Right ventricle myocardium inferior (tissue), 1 donor: ENCODE results near the gene TUBGCP2. TPM values are rescaled to one million over a fixed set of nuclear protein-coding genes. Genes with fewer than 3 reads are reported as not detected.
A peak's percentile ranks its signal among the peaks of the same experiment; 100 is the strongest.

Experiments used
- ATAC-seq: fragments of 200-7000 bp; cut with Tn5 transposase; one replicate; pipeline ENCODE4 v1.9.1; 2020; ENCODE audit warnings: mild to moderate bottlenecking, moderate library complexity
- DNase-seq: peaks from one replicate; pipeline ENCODE4 v3.0.0; 2021; ENCODE audit errors: missing footprints
- intact Hi-C: fragments of 100-400 bp; cut with DNase I; formaldehyde crosslinking; loops from one replicate; pipeline ENCODE4 v1.11.0; 2022
- total RNA-seq: library from RNA; stranded (reverse); fragmentation: NEBNext Ultra II Directional; extraction: Animal tissue kit (Norgen Biotek cat#: 25700); gene quantifications from one replicate; pipeline ENCODE4 v1.2.1, GENCODE V29; 2021
- donor health status: DM: no; HTN: yes; CAD: no; lungs with severe emphysema.

TUBGCP2 gene
- total RNA-seq, 1 donor from 2014 or later = 44.7 TPM

DNA sequence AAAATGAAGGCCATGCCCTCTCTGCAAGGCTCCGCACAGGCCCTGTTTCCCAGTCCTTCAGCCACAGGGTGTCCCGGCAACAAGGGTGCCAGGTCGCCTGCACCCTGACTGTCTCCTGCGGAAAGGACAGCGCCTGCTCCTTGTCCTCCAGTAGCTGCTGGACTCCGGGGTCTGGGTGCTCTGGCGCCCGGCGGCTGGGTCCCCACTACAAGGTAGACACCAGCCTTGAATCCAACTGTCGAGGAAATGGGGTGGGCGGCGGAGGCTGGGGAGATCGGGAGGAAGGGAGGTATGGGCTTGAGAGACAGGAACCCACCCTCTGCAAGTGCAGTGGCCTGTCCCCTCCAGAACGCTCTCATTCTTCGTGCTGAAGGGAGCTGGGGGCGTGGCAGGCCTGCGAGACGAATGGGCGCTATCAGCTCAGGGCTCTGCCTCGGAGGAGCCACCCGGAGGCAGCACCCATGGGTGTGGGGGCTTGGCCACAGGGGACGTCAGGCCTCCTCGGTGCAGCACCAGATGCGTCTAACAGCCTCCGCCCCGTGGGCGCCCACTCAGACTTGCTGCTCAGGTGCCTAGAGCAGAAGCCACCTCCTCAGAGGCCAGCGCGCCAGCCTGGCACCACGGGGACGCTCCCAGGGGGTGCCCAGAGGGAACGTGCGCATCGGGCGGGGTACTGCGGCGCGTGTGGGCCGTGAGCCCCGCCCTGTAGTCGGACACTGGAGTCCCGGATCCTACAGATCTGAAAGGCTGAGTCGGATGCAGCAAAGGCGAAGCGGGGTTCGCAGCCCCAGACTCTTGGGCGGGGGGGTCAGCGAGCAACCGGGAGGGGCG, 47.6 kb downstream of the TUBGCP2 start:
- DNase-seq = peak; percentile 83
- peak; percentile 49 for ATAC-seq
- intact Hi-C loops = loop anchor here (5.0 kb wide), 1 partner anchor 46 kb away; the partner anchor contains the start of genes TUBGCP2 and ZNF511

DNA sequence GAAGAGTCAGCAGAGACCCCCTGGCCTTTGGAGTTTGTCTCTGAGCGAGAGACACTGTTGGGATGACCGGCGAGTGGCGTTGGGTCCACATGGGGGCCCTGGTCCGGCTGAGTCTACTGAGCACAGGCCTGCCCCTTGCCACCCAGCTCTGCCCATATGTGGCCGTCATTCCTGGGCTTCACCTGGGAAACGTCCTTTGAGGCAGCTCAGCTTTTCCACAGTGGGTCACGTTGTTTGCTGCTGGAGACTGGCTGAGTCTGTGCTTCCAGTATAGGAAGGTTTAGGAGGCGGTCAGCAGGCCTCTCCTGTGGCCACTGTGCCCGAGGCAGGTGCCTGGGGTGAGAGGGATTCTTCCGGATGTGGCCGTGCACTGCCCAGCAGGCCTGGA, 49.1 kb downstream of the TUBGCP2 start:
- no peak for DNase-seq
- no peak for ATAC-seq
- intact Hi-C loops = no loop called here

DNA sequence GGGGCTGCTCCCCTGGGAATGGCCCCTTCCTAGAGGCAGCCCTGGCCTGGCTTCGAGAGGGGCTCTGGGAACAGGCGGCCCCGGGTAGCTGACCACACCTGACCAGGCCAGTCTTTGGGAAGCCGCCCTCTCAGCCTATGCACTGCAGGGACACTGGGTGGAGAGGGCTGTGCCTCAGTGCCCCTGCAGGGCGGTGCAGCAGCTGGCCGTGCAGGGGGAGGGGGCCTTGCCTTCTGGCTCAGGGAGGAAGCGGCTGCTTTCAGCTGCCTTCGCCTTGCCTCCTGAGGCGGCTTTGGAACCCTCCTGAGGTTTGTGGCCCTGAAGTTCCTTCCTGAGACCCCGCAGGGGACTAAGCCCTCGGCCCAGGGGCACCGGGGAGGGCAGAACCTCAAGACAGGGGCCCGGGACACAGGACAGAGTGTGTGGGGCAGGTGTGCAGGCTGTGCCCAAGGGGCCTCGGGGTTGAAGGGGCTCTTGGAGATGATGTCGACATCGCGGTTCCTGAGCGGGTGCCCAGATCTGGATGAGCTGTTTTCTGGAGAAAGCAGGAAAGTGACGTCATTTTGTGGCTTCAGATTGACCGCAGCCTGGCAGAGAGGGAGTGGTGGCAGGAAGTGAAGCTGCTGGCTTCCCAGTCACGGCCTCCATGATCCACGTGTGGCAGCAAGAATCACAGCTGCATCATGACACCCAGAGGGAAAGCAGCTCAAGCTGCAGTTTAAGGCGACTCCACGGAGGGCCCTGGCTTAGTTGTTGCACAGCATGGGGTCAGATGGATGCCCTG, 49.7 kb downstream of the TUBGCP2 start:
- DNase-seq = peak; percentile 92
- peak; percentile 26 for ATAC-seq
- intact Hi-C loops = no loop called here

DNA sequence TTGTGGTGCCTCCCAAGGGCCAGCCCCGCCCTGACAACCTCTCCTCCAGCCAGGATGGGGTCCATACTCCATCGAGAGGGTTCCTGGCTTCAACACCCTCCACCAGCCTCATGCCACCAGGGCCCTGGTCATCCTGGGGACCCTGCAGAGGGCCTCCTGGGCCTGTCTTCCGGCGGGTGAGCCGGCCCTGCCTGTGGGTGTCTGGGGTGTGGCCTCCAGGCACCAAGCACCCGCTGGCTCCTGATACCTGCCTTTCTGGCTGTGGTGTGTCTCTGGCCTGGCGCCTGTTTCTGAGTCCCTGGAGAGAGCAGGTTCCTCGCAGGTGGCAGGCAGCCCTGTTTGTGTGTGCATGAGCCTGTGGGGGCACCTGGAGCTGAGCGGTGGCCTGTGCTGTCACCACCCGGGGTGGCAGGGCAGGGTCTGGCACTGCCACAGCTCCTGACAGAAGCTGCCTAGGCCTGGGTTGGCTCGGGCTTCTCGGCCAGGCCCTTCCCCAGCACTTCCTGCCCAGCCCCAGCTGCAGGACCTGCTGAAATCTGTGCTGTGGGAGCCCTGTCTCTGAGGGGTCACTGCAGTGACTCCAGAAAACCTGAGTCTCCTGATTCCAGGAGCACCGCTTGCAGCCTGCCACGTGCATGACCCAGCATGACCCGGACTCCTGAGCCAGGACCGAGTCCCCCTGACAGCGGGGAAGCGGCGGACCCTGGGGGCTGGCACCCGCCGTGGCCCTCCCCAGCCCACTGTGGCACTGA, 50.4 kb downstream of the TUBGCP2 start:
- DNase-seq = no peak
- no peak for ATAC-seq
- intact Hi-C loops = no loop called here

DNA sequence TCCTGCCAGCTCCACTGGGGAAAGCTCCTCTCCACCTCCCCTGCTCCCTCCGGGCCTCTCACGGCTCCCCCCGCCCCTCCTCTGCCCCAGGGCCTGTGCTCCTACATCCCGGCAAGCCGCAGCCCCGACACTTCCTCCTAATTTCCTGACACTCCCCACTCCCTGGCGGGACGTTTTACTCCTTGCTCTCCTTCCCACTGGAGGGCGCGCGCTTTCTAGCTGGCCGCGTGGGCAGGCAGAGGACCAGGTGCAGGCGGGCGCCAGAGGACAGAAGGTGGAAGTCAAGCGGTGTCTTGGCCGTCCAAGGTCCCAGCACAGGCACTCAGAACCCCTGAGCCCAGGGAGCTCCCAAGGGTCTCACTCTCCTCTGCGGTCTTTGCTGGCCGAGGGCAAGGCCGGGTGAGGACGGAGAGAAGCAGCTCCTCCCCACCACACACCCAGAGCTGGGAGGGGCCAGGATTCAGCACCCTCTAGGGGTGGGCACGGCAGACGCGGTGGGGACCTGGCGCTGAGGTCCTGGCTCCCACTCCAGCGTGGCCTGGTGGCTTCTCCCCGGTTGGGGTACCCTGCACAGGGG, 51.1 kb downstream of the TUBGCP2 start:
- DNase-seq (peak; percentile 90), ATAC-seq (peak; percentile 21)
- intact Hi-C loops = no loop called here

DNA sequence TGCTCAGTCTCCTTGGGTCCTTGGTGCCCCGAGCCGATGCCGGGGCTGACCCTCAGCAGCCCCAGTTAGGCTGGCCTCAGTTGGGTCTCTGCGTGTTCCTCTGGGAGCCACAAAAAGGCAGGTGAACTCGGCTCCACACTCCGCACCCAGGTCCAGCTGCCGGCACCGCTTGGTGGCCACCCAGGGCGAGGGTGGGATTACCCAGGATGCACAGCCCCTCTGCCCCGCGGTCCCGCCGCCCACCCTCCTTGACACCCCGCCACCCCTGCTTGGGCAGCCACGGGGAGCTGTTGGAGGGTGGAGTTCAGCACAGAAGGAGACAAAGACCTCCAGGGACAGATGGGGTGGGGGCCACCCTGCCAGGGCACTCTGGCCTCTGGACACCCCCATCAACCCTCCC, 53.3 kb downstream of the TUBGCP2 start:
- DNase-seq (no peak), ATAC-seq (no peak)
- intact Hi-C loops = no loop called here

DNA sequence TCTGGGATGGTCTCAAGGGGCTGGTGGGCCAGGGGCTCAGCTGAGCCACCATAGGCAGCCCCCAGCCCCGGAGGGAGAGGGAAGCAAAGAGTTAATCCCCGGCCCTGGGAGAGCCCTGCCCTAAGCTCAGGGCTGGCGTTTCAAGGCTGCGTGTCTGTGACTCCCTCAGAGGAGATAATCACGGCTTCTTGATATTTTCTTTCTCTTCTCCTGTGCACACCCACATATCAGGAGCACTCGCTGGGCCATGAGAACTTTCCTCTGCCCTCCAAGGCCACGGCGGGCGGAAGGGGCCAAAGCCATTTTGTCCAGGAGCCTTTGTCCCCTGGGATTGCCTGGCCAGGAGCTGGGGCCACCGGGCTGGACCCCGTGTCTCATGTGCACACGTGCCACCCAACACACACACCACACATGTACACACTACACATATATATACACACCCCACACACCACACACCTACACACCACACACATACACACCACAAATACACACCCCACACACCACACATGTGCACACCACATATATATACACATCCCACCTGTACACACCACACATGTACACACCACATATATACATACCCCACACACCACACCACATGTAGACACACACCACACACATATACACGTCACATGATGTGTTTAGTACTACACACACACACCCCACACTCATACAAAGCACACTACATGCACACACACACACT, 54.1 kb downstream of the TUBGCP2 start:
- ATAC-seq (no peak), DNase-seq (no peak)
- intact Hi-C loops = no loop called here

DNA sequence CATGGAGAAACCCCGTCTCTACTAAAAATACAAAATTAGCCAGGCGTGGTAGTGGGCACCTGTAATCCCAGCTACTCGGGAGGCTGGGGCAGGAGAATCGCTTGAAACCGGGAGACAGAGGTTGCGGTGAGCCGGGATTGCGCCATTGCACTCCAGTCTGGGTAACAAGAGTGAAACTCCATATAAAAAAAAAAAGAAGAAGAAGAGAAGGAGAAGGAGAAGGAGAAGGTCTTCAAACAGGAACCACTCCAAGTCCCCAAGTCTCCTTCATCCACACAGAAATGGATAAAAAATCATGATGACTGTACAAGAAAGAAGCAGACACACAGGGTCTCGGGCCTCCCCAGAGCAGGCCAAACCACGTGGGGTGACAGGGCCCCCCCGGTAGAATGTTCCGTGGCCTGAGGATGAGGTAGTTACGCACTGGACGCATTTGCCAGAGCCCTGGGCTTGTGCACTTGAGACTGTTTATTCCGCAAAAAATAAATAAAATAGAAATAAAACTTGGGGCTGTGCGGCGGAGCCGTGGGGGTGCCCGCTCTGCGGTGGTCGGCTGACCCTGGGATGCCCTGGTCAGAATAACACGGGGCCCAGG, 55.2 kb downstream of the TUBGCP2 start:
- DNase-seq = no peak
- intact Hi-C loops = no loop called here
- ATAC-seq = no peak

DNA sequence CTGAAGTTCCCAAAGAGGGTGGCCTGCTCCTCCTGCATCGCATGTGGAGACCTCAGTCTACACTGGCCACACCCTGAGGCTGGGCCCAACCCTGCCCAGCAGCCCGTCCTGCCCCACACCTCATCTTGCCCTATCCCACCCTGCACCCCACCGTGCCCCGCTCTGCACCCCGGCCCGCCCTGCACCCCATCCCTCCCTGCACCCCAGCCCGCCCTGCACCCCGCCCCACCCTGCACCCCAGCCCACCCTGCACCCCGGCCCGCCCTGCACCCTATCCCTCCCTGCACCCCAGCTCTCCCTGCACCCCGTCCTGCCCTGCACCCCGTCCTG, 56.5 kb downstream of the TUBGCP2 start:
- intact Hi-C loops = no loop called here
- DNase-seq (no peak), ATAC-seq (no peak)

DNA sequence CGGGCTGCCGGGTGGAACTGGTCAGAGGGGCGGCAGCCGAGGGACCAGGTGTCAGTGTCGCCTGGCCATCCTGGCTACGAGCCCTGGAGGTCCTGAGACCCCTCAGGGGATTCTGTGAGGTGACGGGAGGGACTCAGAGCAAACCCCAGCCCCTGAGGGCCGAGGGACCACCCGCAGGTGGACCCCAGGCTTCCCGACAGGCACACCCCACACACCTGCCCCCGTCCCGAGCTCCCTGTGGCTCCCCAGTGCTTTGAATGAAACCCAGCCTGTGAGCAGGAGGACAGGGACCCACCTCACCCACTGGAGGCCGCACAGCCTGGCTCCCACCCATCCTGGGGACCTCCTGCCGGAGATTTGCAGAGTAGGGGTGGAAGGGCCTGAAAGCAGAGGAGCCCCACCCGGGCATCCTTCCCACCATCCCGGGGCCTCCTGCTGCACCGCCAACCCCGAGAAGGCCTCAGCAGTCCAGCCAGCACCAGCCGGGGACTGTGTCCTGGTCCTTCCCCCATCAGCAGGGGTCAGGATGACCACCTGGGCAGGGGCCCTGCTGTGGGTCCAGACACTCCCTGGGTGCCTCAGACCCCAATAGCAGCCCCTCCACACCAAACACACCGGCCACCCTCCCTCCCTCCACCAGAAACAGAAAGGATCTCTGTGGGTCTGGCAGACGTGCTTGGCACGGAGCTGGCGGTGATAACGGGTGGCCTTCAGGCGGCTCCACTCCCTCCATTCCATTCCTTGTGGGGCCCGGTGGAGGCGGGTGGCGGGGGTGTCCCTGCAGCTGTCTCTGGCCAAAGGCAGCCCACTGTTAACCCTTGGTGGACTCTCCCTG, 57.1 kb downstream of the TUBGCP2 start:
- ATAC-seq (no peak), DNase-seq (no peak)
- intact Hi-C loops = no loop called here

DNA sequence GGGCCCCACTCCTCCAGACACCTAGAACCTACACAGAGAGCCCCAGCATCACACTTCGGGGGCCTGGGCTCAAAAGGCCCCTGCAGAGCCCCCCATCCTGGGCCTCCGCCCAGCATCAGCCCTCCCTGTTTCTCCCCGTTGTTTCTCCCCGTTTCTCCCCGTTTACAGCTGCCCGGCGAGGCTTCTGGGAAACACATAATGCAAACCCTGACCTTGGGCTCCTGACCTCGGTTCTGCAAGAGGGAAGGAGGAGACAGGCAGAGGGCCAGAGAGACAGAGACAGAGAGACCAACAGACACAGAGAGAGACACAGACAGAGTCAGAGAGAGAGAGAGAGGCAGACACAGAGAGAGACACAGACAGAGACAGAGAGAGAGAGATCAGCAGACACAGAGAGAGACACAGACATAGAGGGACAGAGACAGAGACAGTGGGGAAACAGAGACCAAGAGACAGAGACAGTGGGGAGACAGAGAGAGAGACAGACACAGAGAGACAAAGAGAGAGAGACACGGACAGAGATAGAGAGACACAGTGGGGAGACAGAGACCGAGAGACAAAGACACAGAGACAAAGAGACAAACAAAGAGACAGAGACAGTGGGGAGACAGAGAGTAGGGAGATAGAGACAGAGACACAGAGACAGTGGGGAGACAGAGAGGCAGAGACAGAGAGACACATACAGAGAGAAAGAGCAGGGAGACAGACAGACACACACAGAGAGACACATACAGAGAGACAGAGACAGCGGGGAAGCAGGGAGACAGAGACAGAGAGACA, 58.5 kb downstream of the TUBGCP2 start:
- DNase-seq = no peak
- ATAC-seq = no peak
- intact Hi-C loops = no loop called here

DNA sequence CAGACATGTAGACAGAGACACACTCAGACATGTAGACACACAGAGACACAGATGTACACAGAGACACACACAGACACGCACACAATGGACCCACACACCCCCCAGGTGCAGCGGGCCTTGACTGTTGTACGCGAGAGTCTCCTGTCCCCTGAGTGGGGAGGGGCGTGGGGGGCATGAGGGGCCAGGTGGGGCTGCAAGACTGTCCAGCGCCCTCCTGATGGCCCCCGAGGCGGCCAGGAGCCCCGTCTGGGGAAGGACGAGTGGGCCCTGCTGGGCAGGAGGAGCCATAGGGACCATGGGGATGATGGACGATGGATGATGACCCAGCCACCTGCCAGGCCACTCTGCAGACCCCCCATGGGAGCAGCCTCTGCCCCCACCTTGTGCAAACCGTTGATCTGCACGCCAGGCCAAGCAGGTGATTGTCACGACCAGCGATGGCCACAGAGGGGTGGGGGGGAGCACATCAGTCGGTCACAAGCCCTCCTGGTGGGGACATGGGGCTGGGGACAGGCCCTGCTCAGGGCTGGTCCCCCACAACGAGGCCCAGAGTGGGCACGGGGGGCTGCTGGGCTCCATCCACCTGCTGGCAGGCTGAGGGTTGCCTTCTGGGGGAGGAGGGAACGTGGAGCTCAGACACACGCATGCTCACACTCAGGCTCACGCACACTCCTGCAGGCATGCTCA, 59.4 kb downstream of the TUBGCP2 start:
- ATAC-seq (no peak), DNase-seq (no peak)
- intact Hi-C loops = no loop called here

DNA sequence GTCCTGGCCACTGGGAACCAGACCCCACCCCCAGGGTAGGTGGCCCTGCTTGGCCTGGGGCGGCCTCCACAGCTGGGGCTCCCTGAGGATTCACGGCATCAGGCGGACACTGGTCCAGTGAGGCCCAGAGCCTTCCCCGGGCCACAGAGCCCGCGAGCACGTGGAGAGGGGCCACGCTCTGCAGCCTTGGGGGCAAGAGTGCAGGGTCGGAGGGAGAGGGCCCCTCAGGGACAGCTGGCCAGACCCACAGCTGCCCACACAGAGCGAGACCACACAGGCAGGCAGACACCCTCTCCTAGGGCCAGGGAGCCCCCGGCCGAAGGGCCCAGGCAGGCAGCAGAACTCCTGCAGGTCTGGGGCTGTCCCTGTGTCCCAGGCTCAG, 60.3 kb downstream of the TUBGCP2 start:
- DNase-seq (no peak), ATAC-seq (no peak)
- intact Hi-C loops = no loop called here

DNA sequence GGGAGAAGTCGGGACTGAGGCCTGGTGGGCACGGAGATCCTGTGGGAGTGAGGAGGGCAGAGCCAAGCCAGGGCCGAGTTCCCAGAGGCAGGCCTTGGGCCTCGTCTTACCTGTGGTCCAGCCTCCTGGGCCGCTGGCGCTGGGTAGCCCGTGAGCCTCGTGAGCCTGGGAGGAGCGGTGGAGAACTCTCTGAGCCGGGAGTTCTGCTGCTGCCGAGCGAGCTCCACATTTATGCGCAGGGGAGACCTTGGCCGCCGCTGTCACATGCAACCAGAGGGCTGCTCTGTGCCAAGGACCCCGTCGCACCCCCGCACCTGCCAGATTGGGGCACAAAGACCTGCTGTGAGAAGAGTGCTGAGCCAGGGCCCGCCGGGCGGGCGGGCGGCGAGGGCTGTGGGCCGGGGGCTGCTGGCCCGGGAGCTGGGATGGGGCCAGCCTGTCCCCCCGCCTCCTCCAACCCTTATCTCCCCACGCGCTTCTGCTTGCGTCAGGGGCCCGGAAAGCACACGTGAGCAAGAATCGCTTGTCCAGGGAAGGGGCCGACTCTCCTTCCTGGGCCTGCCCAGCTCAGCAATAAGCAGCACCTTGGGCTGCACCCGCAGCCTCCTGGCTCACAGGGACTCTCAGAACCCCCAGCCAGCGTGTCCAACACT, 60.9 kb downstream of the TUBGCP2 start:
- intact Hi-C loops = no loop called here
- no peak for DNase-seq
- no peak for ATAC-seq

DNA sequence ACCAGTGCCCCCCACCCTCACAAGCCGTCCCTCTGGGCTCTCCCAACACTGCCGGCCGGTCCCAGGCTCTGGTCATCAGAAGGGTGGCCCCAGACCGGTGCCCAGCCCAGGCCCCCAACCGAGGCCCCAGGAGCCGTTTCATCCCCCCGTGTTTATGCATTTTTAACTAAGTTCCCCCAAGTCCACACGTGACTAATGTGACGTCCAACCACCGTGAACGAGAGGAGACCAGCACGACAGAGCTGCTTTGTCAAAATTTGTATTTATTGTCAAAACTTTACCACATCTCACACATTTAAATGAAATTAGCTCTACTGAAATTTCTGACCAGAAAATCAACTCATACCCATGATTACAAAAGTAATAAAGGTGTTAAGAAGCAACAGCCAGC, 62.4 kb downstream of the TUBGCP2 start:
- ATAC-seq (no peak), DNase-seq (no peak)
- intact Hi-C loops = no loop called here
